OCI-LY1 (cell line): ENCODE results near the gene MPV17L.
"Not testable (repeated sequence)": the region's sequence is repeated elsewhere in the genome, so short reads cannot be mapped to it uniquely, and the experiment has no call there.

ENCODE experiments used
- CTCF ChIP-seq: fragments of 200-600 bp; sonication (generic), shearing (Covaris generic); IDR thresholded peaks from 2 replicates; pipeline ENCODE4 v1.5.1; 2017; ENCODE audit warnings: mild to moderate bottlenecking, antibody characterized with exemption, low read length, moderate library complexity, mixed read lengths
- EZH2 ChIP-seq: fragments of 200-600 bp; sonication (generic), shearing (Covaris generic); IDR thresholded peaks from 2 replicates; pipeline ENCODE4 v1.8.0; 2017; ENCODE audit warnings: borderline replicate concordance, mixed run types, mild to moderate bottlenecking, antibody characterized with exemption, low read length, moderate library complexity, mixed read lengths

- not testable (repeated sequence) for TF ChIP-seq CTCF, EZH2
Observed at GRCh38 chr16:15404091-15404490, 8.5 kb downstream of the MPV17L start.
